HG02943 (cell line): ENCODE measurements around the gene GOLGA2.

Source experiments
- ATAC-seq: cut with Tn5 transposase; IDR thresholded peaks from one replicate; pipeline ENCODE4 v1.9.1; 2021; ENCODE audit warnings: mild to moderate bottlenecking, low read depth, moderate library complexity; ENCODE audit not compliant: unreplicated experiment

The GOLGA2 gene

GRCh38 chr9:128275198-128276007 is at the start of gene GOLGA2:
TSS of gene GOLGA2 (minus strand) at chr9:128276007. CDS start at chr9:128275976, 31 bp downstream.
- peak; percentile 49 for ATAC-seq

- ATAC-seq = no peak
These were observed 48.6 kb upstream of the GOLGA2 start for GRCh38 chr9:128324401-128324800.

- no peak for ATAC-seq
These were observed 48.0 kb upstream of the GOLGA2 start for GRCh38 chr9:128323791-128324190.

GRCh38 chr9:128323212-128323730 is 47.5 kb upstream of the GOLGA2 start:
- ATAC-seq = no peak

- peak; percentile 74 for ATAC-seq
These were observed 46.8 kb upstream of the GOLGA2 start, which contains the start of the genes COQ4 and TRUB2 for GRCh38 chr9:128322404-128323211. TSS of gene COQ4 (plus strand) at chr9:128322839. CDS start at chr9:128322859, 20 bp downstream. TSS of gene TRUB2 (minus strand) at chr9:128322447. CDS start at chr9:128322408, 39 bp downstream.

GRCh38 chr9:128321879-128322403 is 46.1 kb upstream of the GOLGA2 start:
- peak; percentile 5 for ATAC-seq

- ATAC-seq = no peak
These were observed 45.5 kb upstream of the GOLGA2 start for GRCh38 chr9:128321343-128321742.

- ATAC-seq = no peak
These were observed 41.8 kb upstream of the GOLGA2 start for GRCh38 chr9:128317629-128318028.

GRCh38 chr9:128316421-128316820 is 40.6 kb upstream of the GOLGA2 start:
- ATAC-seq = no peak

GRCh38 chr9:128314697-128315096 is 38.9 kb upstream of the GOLGA2 start:
- no peak for ATAC-seq

- no peak for ATAC-seq
These were observed 34.7 kb upstream of the GOLGA2 start for GRCh38 chr9:128310461-128310860.

- ATAC-seq = no peak
These were observed 33.7 kb upstream of the GOLGA2 start for GRCh38 chr9:128309551-128309950.

GRCh38 chr9:128304971-128305288 is 29.1 kb upstream of the GOLGA2 start:
- no peak for ATAC-seq

GRCh38 chr9:128304136-128304970 is 28.5 kb upstream of the GOLGA2 start:
- ATAC-seq = no peak

GRCh38 chr9:128298535-128299482 is 23.0 kb upstream of the GOLGA2 start:
- no peak for ATAC-seq

GRCh38 chr9:128297221-128297773 is 21.5 kb upstream of the GOLGA2 start:
- no peak for ATAC-seq

GRCh38 chr9:128296340-128297220 is 20.8 kb upstream of the GOLGA2 start:
- ATAC-seq = no peak

GRCh38 chr9:128294142-128294541 is 18.3 kb upstream of the GOLGA2 start:
- no peak for ATAC-seq
